ENCODE results near the gene C6orf118. TPM values are rescaled to one million over a fixed set of nuclear protein-coding genes. Genes with fewer than 3 reads are reported as not detected.

The C6orf118 gene
- 10 to 100 TPM in 1 of 8 experiments, 1 to 10 TPM in 4, under 1 TPM in 1, not detected in 2; 0.45 to 21.2 (median 5.0) TPM for total RNA-seq

GRCh38 chr6:165308926-165309731 lies at the start of gene C6orf118:
Gene C6orf118, minus strand, starts transcription at chr6:165309605. Its CDS starts 19 bp downstream, at chr6:165309586.
- WGBS, 10 experiments = 0 to 33% (median 9%) methylated on average over 1 to 14 of the region's 35 CpGs; no CpG with 5 or more reads in 1 of the 10 experiments
- peak within 1 kb of the TSS; percentile 38 to 55 (median 52) for H3K4me3 ChIP-seq
- in situ Hi-C loops (cut with MboI; ENCODE audit: low pct_unique_long_range_greater_than_20kb in 2 of 9, low sequenced_read_pairs in 9 of 9, unreplicated experiment in 9 of 9) = no loop called here
- peak within 1 kb of the TSS in 1 of 2 donors; percentile 26 for H3K27ac ChIP-seq
- H3K4me1 ChIP-seq (replicated peaks in 1 of 2) = peaks cover 12 to 22% of the 10 kb centered on the region in 2 donors
- peak; percentile 97 to 99 (median 98) for ATAC-seq (replicated peaks in 6 of 8)

GRCh38 chr6:165345700-165346099 lies 36.3 kb upstream of the C6orf118 start:
- H3K4me1 ChIP-seq (replicated peaks in 1 of 2) = peaks cover 3 to 7% of the 10 kb centered on the region in 2 donors
- no peak overlapping the region for H3K4me3 ChIP-seq
- WGBS, 10 experiments = 26 to 91% (median 78%) methylated on average over 3 to 4 of the region's 4 CpGs; no CpG with 5 or more reads in 2 of the 10 experiments
- ATAC-seq (replicated peaks in 6 of 8) = no peak
- no peak overlapping the region for H3K27ac ChIP-seq
- in situ Hi-C loops (cut with MboI; ENCODE audit: low pct_unique_long_range_greater_than_20kb in 2 of 9, low sequenced_read_pairs in 9 of 9, unreplicated experiment in 9 of 9) = no loop called here

GRCh38 chr6:165340532-165340931 lies 31.1 kb upstream of the C6orf118 start:
- in situ Hi-C loops (cut with MboI; ENCODE audit: low pct_unique_long_range_greater_than_20kb in 2 of 9, low sequenced_read_pairs in 9 of 9, unreplicated experiment in 9 of 9) = no loop called here

GRCh38 chr6:165325609-165326008 lies 16.2 kb upstream of the C6orf118 start:
- WGBS, 10 experiments = 19 to 100% (median 85%) methylated on average over 3 to 7 of the region's 7 CpGs; no CpG with 5 or more reads in 1 of the 10 experiments
- ATAC-seq (replicated peaks in 6 of 8) = no peak
- no peak overlapping the region for H3K4me3 ChIP-seq
- in situ Hi-C loops (cut with MboI; ENCODE audit: low pct_unique_long_range_greater_than_20kb in 2 of 9, low sequenced_read_pairs in 9 of 9, unreplicated experiment in 9 of 9) = no loop called here
- H3K27ac ChIP-seq = no peak overlapping the region
- no peaks in the 10 kb centered on the region for H3K4me1 ChIP-seq (replicated peaks in 1 of 2)

More at GRCh38 chr6:165340532-165340931, 31.1 kb upstream of the C6orf118 start:
- Histone ChIP-seq H3K4me1 (replicated peaks in 1 of 2) (peaks cover 7 to 9% of the 10 kb centered on the region in 2 donors), H3K27ac (no peak overlapping the region), H3K4me3 (no peak overlapping the region)
- WGBS, 10 experiments = 7 to 91% (median 81%) methylated on average over 1 to 5 of the region's 5 CpGs; no CpG with 5 or more reads in 4 of the 10 experiments
- ATAC-seq (replicated peaks in 6 of 8) = peak in 1 of 8 experiments; percentile 68

GRCh38 chr6:165321555-165322145 lies 12.2 kb upstream of the C6orf118 start:
- in situ Hi-C loops (cut with MboI; ENCODE audit: low pct_unique_long_range_greater_than_20kb in 2 of 9, low sequenced_read_pairs in 9 of 9, unreplicated experiment in 9 of 9) = no loop called here
- no peak for ATAC-seq (replicated peaks in 6 of 8)
- WGBS, 10 experiments = 0 to 100% (median 91%) methylated on average over 1 of the region's 1 CpG; no CpG with 5 or more reads in 5 of the 10 experiments
- no peak overlapping the region for H3K4me3 ChIP-seq
- H3K4me1 ChIP-seq (replicated peaks in 1 of 2) = no peaks in the 10 kb centered on the region
- H3K27ac ChIP-seq = no peak overlapping the region

GRCh38 chr6:165321150-165321549 lies 11.7 kb upstream of the C6orf118 start:
- no peak for ATAC-seq (replicated peaks in 6 of 8)
- Histone ChIP-seq H3K4me3 (no peak overlapping the region), H3K27ac (no peak overlapping the region), H3K4me1 (replicated peaks in 1 of 2) (no peaks in the 10 kb centered on the region)
- in situ Hi-C loops (cut with MboI; ENCODE audit: low pct_unique_long_range_greater_than_20kb in 2 of 9, low sequenced_read_pairs in 9 of 9, unreplicated experiment in 9 of 9) = no loop called here
- 0 to 80% (median 46%) methylated on average over 2 to 3 of the region's 3 CpGs; no CpG with 5 or more reads in 3 of the 10 experiments for WGBS, 10 experiments

- in situ Hi-C loops (cut with MboI; ENCODE audit: low pct_unique_long_range_greater_than_20kb in 2 of 9, low sequenced_read_pairs in 9 of 9, unreplicated experiment in 9 of 9) = no loop called here
- Histone ChIP-seq H3K27ac (no peak overlapping the region), H3K4me1 (replicated peaks in 1 of 2) (no peaks in the 10 kb centered on the region), H3K4me3 (no peak overlapping the region)
- 100% methylated on average over 1 of the region's 14 CpGs; no CpG with 5 or more reads in 9 of the 10 experiments for WGBS, 10 experiments
- no peak for ATAC-seq (replicated peaks in 6 of 8)
Measured at GRCh38 chr6:165317723-165318122, 8.3 kb upstream of the C6orf118 start.

- in situ Hi-C loops (cut with MboI; ENCODE audit: low pct_unique_long_range_greater_than_20kb in 2 of 9, low sequenced_read_pairs in 9 of 9, unreplicated experiment in 9 of 9) = no loop called here
- no peak overlapping the region for H3K27ac ChIP-seq
- no peak overlapping the region for H3K4me3 ChIP-seq
- peaks cover 12 to 22% of the 10 kb centered on the region in 2 donors for H3K4me1 ChIP-seq (replicated peaks in 1 of 2)
- WGBS, 10 experiments = 72 to 100% (median 88%) methylated on average over 2 to 3 of the region's 3 CpGs; no CpG with 5 or more reads in 6 of the 10 experiments
- ATAC-seq (replicated peaks in 6 of 8) = no peak
Measured at GRCh38 chr6:165306955-165307354, 2.5 kb downstream of the C6orf118 start.

GRCh38 chr6:165301372-165302246 lies 7.8 kb downstream of the C6orf118 start:
- 54 to 100% (median 93%) methylated on average over 3 to 13 of the region's 38 CpGs; no CpG with 5 or more reads in 3 of the 10 experiments for WGBS, 10 experiments
- Histone ChIP-seq H3K4me1 (replicated peaks in 1 of 2) (peaks cover 0 to 19% of the 10 kb centered on the region in 2 donors), H3K27ac (no peak overlapping the region), H3K4me3 (no peak overlapping the region)
- ATAC-seq (replicated peaks in 6 of 8) = no peak
- in situ Hi-C loops (cut with MboI; ENCODE audit: low pct_unique_long_range_greater_than_20kb in 2 of 9, low sequenced_read_pairs in 9 of 9, unreplicated experiment in 9 of 9) = no loop called here

GRCh38 chr6:165300422-165300936 lies 8.9 kb downstream of the C6orf118 start:
- Histone ChIP-seq H3K4me3 (no peak overlapping the region), H3K4me1 (replicated peaks in 1 of 2) (peaks cover 0 to 19% of the 10 kb centered on the region in 2 donors), H3K27ac (peak overlapping the region in 1 of 2 donors; percentile 37)
- 33 to 80% (median 55%) methylated on average over 1 to 5 of the region's 13 CpGs; no CpG with 5 or more reads in 2 of the 10 experiments for WGBS, 10 experiments
- peak in 5 of 8 experiments; percentile 41 to 69 (median 66) for ATAC-seq (replicated peaks in 6 of 8)
- in situ Hi-C loops (cut with MboI; ENCODE audit: low pct_unique_long_range_greater_than_20kb in 2 of 9, low sequenced_read_pairs in 9 of 9, unreplicated experiment in 9 of 9) = no loop called here

- WGBS, 10 experiments = 14 to 89% (median 71%) methylated on average over 1 to 5 of the region's 5 CpGs; no CpG with 5 or more reads in 2 of the 10 experiments
- Histone ChIP-seq H3K4me3 (no peak overlapping the region), H3K4me1 (replicated peaks in 1 of 2) (peaks cover 0 to 19% of the 10 kb centered on the region in 2 donors), H3K27ac (peak overlapping the region in 1 of 2 donors; percentile 3)
- in situ Hi-C loops (cut with MboI; ENCODE audit: low pct_unique_long_range_greater_than_20kb in 2 of 9, low sequenced_read_pairs in 9 of 9, unreplicated experiment in 9 of 9) = no loop called here
- ATAC-seq (replicated peaks in 6 of 8) = peak in 3 of 8 experiments; percentile 38 to 57 (median 54)
Measured at GRCh38 chr6:165298875-165299274, 10.5 kb downstream of the C6orf118 start.

GRCh38 chr6:165298402-165298801 lies 11.0 kb downstream of the C6orf118 start:
- Histone ChIP-seq H3K4me1 (replicated peaks in 1 of 2) (peaks cover 0 to 19% of the 10 kb centered on the region in 2 donors), H3K4me3 (no peak overlapping the region), H3K27ac (peak overlapping the region in 1 of 2 donors; percentile 3)
- in situ Hi-C loops (cut with MboI; ENCODE audit: low pct_unique_long_range_greater_than_20kb in 2 of 9, low sequenced_read_pairs in 9 of 9, unreplicated experiment in 9 of 9) = no loop called here
- peak in 5 of 8 experiments; percentile 68 to 88 (median 79) for ATAC-seq (replicated peaks in 6 of 8)
- WGBS, 10 experiments = 12 to 66% (median 59%) methylated on average over 1 to 6 of the region's 6 CpGs; no CpG with 5 or more reads in 3 of the 10 experiments

Data from motor neuron (in vitro differentiated cells).